SJCRH30 (cell line): Measurements from ENCODE around the gene SIRT7. TPM values are rescaled to one million over a fixed set of nuclear protein-coding genes. Genes with fewer than 3 reads are reported as not detected.
A peak's percentile ranks its signal among the peaks of the same experiment; 100 is the strongest.

Experiments
- DNase-seq, 2 experiments: peaks; one replicate each; pipeline ENCODE4 v3.0.0-alpha.2; 2015 to 2020
- H3K27ac ChIP-seq: fragments of 250-450 bp; sonication (Bioruptor Pico); 2 replicates; pipeline ENCODE4 v1.5.1; 2020; ENCODE audit warnings: mild to moderate bottlenecking, moderate library complexity
- H3K27me3 ChIP-seq: fragments of 250-450 bp; sonication (Bioruptor Pico); 2 replicates; pipeline ENCODE4 v1.5.1; 2020; ENCODE audit warnings: mild to moderate bottlenecking, moderate library complexity
- H3K36me3 ChIP-seq: fragments of 250-450 bp; sonication (Bioruptor Pico); 2 replicates; pipeline ENCODE4 v1.5.1; 2020; ENCODE audit warnings: mild to moderate bottlenecking, moderate library complexity
- H3K4me1 ChIP-seq: fragments of 250-450 bp; sonication (Bioruptor Pico); 2 replicates; pipeline ENCODE4 v1.5.1; 2020; ENCODE audit warnings: mild to moderate bottlenecking, moderate library complexity
- H3K4me3 ChIP-seq: fragments of 250-450 bp; sonication (Bioruptor Pico); 2 replicates; pipeline ENCODE4 v1.5.1; 2020; ENCODE audit warnings: mild to moderate bottlenecking, moderate library complexity
- H3K9me3 ChIP-seq: fragments of 250-450 bp; sonication (Bioruptor Pico); replicated peaks from 2 replicates; pipeline ENCODE4 v1.5.1; 2020; ENCODE audit warnings: mild to moderate bottlenecking, moderate library complexity
- total RNA-seq: library from RNA; depleted of rRNA; stranded (reverse); fragments of >200 nt; shearing (Covaris generic); gene quantifications from 2 replicates; pipeline ENCODE4 v1.2.3, GENCODE V29; 2014; rRNA removed

The SIRT7 gene
- total RNA-seq, 1 experiment from 2014 or later = 23.5 TPM

- H3K27me3 ChIP-seq = no peaks in the 10 kb centered on the region
- H3K4me1 ChIP-seq = peaks cover 7% of the 10 kb centered on the region
- H3K9me3 ChIP-seq = no peaks in the 10 kb centered on the region
- peak; percentile 59 to 63 for DNase-seq
- no peak overlapping the region for H3K27ac ChIP-seq
- H3K4me3 ChIP-seq = no peak overlapping the region
- H3K36me3 ChIP-seq = peaks cover 25% of the 10 kb centered on the region
These were observed 50.6 kb downstream of the SIRT7 start for GRCh38 chr17:81867170-81867990.

- Histone ChIP-seq H3K4me3 (no peak overlapping the region), H3K27ac (no peak overlapping the region), H3K36me3 (peaks cover 25% of the 10 kb centered on the region), H3K9me3 (no peaks in the 10 kb centered on the region), H3K27me3 (no peaks in the 10 kb centered on the region), H3K4me1 (peaks cover 5% of the 10 kb centered on the region)
- DNase-seq = peak in 1 of 2 experiments; percentile 47
These were observed 51.4 kb downstream of the SIRT7 start for GRCh38 chr17:81866440-81867169.

GRCh38 chr17:81865733-81866439, 52.1 kb downstream of the SIRT7 start:
- Histone ChIP-seq H3K27ac (no peak overlapping the region), H3K36me3 (peaks cover 25% of the 10 kb centered on the region), H3K27me3 (no peaks in the 10 kb centered on the region), H3K4me1 (peaks cover 5% of the 10 kb centered on the region), H3K4me3 (no peak overlapping the region), H3K9me3 (no peaks in the 10 kb centered on the region)
- DNase-seq = peak in 1 of 2 experiments; percentile 49

GRCh38 chr17:81865358-81865732, 52.6 kb downstream of the SIRT7 start:
- no peak for DNase-seq
- Histone ChIP-seq H3K36me3 (peaks cover 25% of the 10 kb centered on the region), H3K4me1 (peaks cover 5% of the 10 kb centered on the region)

GRCh38 chr17:81863833-81864768, 53.9 kb downstream of the SIRT7 start:
- Histone ChIP-seq H3K27me3 (no peaks in the 10 kb centered on the region), H3K27ac (no peak overlapping the region), H3K36me3 (peaks cover 14% of the 10 kb centered on the region), H3K4me1 (peaks cover 2% of the 10 kb centered on the region; the same call in 1 of the 2 replicates), H3K9me3 (no peaks in the 10 kb centered on the region), H3K4me3 (no peak overlapping the region)
- no peak for DNase-seq

More at GRCh38 chr17:81865358-81865732, 52.6 kb downstream of the SIRT7 start:
- Histone ChIP-seq H3K4me3 (no peak overlapping the region), H3K27ac (no peak overlapping the region), H3K9me3 (no peaks in the 10 kb centered on the region), H3K27me3 (no peaks in the 10 kb centered on the region)

GRCh38 chr17:81863123-81863675, 54.8 kb downstream of the SIRT7 start:
- no peak overlapping the region for H3K4me3 ChIP-seq
- no peaks in the 10 kb centered on the region for H3K27me3 ChIP-seq
- DNase-seq = no peak
- H3K9me3 ChIP-seq = no peaks in the 10 kb centered on the region
- peaks cover 11% of the 10 kb centered on the region for H3K36me3 ChIP-seq
- no peak overlapping the region for H3K27ac ChIP-seq
- peaks cover 6% of the 10 kb centered on the region; the same call in 1 of the 2 replicates for H3K4me1 ChIP-seq

Other genes starting within 250 kb of the SIRT7 start
- 83.7 and 89.9 TPM in 2 replicates for gene ARL16, start 234.4 kb downstream of the SIRT7 start, total RNA-seq
- gene HGS, start 234.2 kb downstream of the SIRT7 start, total RNA-seq = 88.6 and 103 TPM in 2 replicates
- gene MRPL12, start 214.8 kb downstream of the SIRT7 start, total RNA-seq = 93.7 and 128 TPM in 2 replicates
- 33.2 and 34.8 TPM in 2 replicates for gene SLC25A10, start 205.9 kb downstream of the SIRT7 start, total RNA-seq
- gene GCGR, start 114.0 kb downstream of the SIRT7 start, total RNA-seq = 0.04 TPM in 1 of 2 replicates, not detected in the other
- gene MCRIP1, start 84.9 kb downstream of the SIRT7 start, total RNA-seq = 130 and 146 TPM in 2 replicates
- gene PPP1R27, start 83.1 kb downstream of the SIRT7 start, total RNA-seq = not detected in 2 replicates
- gene P4HB, start 57.6 kb downstream of the SIRT7 start, total RNA-seq = 558 and 620 TPM in 2 replicates
- gene ARHGDIA, start 46.8 kb downstream of the SIRT7 start, total RNA-seq = 201 and 216 TPM in 2 replicates
- gene ALYREF, start 26.6 kb downstream of the SIRT7 start, total RNA-seq = 512 and 516 TPM in 2 replicates
- 266 and 312 TPM in 2 replicates for gene ANAPC11, start 26.5 kb downstream of the SIRT7 start, total RNA-seq
- 3.8 and 4.9 TPM in 2 replicates for gene NPB, start 15.9 kb downstream of the SIRT7 start, total RNA-seq
- gene PCYT2, start 6.8 kb downstream of the SIRT7 start, total RNA-seq = 30.2 and 33.0 TPM in 2 replicates
- gene MAFG, start 9.6 kb upstream of the SIRT7 start, total RNA-seq = 27.3 and 29.0 TPM in 2 replicates
- gene PYCR1, start 19.1 kb upstream of the SIRT7 start, total RNA-seq = 152 and 159 TPM in 2 replicates
- 0.81 and 0.85 TPM in 2 replicates for gene MYADML2, start 29.1 kb upstream of the SIRT7 start, total RNA-seq
- gene NOTUM, start 43.0 kb upstream of the SIRT7 start, total RNA-seq = 1.8 and 3.3 TPM in 2 replicates
- gene ASPSCR1, start 59.5 kb upstream of the SIRT7 start, total RNA-seq = 40.6 and 42.6 TPM in 2 replicates
- 116 and 136 TPM in 2 replicates for gene CENPX, start 104.7 kb upstream of the SIRT7 start, total RNA-seq
- gene LRRC45, start 105.1 kb upstream of the SIRT7 start, total RNA-seq = 17.3 and 21.3 TPM in 2 replicates
- gene RAC3, start 113.5 kb upstream of the SIRT7 start, total RNA-seq = 17.9 and 20.8 TPM in 2 replicates
- 110 and 112 TPM in 2 replicates for gene DCXR, start 119.5 kb upstream of the SIRT7 start, total RNA-seq
- 21.8 and 26.5 TPM in 2 replicates for gene RFNG, start 133.6 kb upstream of the SIRT7 start, total RNA-seq
- 168 and 176 TPM in 2 replicates for gene GPS1, start 133.7 kb upstream of the SIRT7 start, total RNA-seq
- 112 and 126 TPM in 2 replicates for gene DUS1L, start 147.6 kb upstream of the SIRT7 start, total RNA-seq
- gene FASN, start 180.1 kb upstream of the SIRT7 start, total RNA-seq = 141 and 151 TPM in 2 replicates